Measurements from ENCODE around the gene SIRT7. TPM values are rescaled to one million over a fixed set of nuclear protein-coding genes. Genes with fewer than 3 reads are reported as not detected.

Gene SIRT7
- total and polyA plus RNA-seq, 2 donors (not counting 3 experiments of a cell fraction or from before 2014, with no cell fraction given): 11.6 to 28.8 TPM

DNA sequence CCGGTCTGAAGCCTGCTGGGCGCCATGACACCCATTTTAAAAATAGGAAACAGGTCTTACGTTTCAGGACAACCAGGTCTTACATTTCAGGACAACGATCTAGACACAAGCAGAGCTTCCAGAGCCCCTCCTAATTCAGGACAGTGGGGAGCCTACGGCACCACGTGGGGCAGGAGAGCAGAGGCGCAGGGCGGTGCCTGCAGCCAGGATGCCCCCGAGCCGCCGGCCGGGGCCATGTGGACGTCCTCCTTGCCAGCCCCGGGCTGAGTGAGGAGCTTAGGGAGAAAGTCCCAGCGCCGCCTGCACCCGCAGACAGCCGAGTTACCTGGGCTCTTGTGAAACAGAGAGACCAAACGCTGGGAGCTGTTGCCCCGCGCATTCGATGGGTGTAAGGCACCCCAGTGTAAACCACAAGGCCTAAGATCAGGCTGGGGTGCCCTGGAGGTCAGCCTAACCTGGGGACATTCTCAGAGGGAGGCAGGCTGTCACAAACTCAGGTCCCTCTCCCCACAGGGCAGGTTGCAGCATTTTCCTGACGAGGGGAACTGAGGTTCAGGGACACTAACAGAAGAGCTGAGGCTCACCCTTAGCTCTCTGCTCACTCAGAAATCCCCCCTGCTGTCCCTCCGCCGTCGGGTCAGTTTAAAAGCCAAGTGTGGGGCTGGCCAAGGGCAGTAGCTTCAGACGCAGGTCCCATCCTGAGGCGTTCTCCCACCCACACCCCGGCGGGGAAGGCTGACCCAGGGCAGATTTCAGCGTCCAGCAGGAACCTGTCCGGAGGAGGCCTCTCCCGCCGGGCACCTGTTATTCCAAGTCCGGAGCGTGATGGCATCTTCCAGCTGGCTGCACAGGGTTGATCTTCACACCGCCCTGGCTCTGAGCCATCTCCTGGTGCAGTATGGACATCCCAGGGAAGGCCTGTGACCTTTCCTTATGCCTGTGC, 44.8 kb upstream of the SIRT7 start:
- Histone ChIP-seq H3K9me1 (replicated peaks; ENCODE audit: control insufficient read depth, extremely low read depth, insufficient read depth, low read length) (no peaks in the 10 kb centered on the region), H3K79me2 (ENCODE audit: control insufficient read depth, insufficient read depth, low read length) (no peaks in the 10 kb centered on the region), H3K4me2 (ENCODE audit: insufficient read depth, low read length) (no peak overlapping the region), H3K27me3 (ENCODE audit: control insufficient read depth in 2 of 2, insufficient read depth in 2 of 2, low read length in 2 of 2) (peaks cover 36 to 52% of the 10 kb centered on the region in 2 experiments), H2AFZ (ENCODE audit: low read depth, low read length) (no peak overlapping the region), H3K27ac (ENCODE audit: insufficient read depth, low read depth, low read length) (no peak overlapping the region), H4K20me1 (replicated peaks; ENCODE audit: control insufficient read depth, extremely low read depth, insufficient read depth, low read length) (no peaks in the 10 kb centered on the region), H3K4me1 (ENCODE audit: control insufficient read depth, extremely low read depth, insufficient read depth, low read length) (no peaks in the 10 kb centered on the region), H3K9ac (replicated peaks; ENCODE audit: extremely low read depth, insufficient read depth, low read length) (no peak overlapping the region), H3K9me3 (replicated peaks; ENCODE audit: control insufficient read depth, insufficient read depth, low read length) (no peaks in the 10 kb centered on the region), H3K4me3 (replicated peaks in 1 of 3; ENCODE audit: insufficient read depth in 1 of 3, low read depth in 1 of 3, low read length in 3 of 3) (no peak overlapping the region), H3K36me3 (ENCODE audit: control insufficient read depth in 2 of 2, extremely low read depth in 1 of 2, insufficient read depth in 2 of 2, low read length in 2 of 2) (no peaks in the 10 kb centered on the region)
- no TSS peak for BruUV-seq (replicated peaks)
- dilution Hi-C loops (cut with MboI; ENCODE audit: extremely low pct_ligation_motif_present, low sequenced_read_pairs) (no loop called here), intact Hi-C loops (cut with micrococcal nuclease) (no loop called here)
- TF ChIP-seq GATA2 (IDR thresholded peaks at IDR 0.05; ENCODE audit: insufficient read depth, insufficient read length, low read depth, low read length): no peak
- no peak for DNase-seq (ENCODE audit: low read depth, low spot score)
- ChIA-PET CTCF (interaction anchor here (1.0 to 1.1 kb wide), 2 partner anchors 9 to 58 kb away, joined by 3 to 10 read pairs; no protein-coding TSS in a partner anchor), POLR2A (no interaction called here)
- FAIRE-seq: no peak

DNA sequence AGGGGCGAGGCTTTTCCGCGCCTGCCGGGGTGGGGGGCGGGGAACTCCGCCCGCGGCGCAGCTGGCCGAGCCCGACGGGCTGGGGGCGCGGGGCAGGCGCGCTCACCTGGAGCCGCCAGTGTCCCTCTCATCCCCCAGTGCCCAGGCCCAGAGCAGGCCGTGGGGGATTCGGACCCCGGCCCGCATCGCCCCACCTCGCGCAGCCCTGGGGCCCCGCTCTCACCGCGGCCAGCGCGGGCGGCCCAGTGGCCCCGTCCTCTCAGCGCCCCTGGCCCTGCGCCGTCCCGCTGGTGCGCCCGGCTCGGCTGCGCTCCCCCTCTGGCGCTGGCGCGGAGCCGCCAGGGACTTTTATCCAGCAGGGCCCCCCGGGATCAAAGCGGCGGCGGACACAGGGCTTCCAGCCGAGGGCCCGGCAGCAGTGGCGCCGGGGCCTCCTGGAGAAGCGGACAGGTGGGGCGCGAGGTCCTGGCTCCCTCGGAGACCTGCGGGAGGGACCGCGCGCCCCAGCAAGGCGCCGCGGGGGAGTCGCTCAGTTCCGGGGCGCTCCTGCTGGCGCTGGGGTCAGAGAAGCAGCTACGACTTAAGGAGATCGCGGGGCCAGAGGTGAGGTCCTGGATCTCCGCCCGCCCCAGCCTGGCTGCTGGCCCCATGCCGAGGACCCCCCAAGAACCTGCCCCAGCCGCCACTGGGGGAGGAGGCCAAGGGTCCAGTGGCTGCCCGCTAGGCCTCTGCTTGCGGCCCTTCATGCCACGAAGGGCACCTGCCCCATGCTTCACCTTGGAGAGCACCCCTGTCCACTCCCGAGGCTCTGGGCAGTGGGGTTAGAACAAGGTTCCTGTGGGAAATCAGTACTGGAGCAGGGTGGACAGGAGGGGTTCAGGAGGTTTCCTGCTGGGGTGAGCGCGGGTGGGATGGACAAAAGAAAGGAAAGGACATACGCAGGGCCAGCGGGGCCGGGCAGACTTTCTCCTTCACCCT, 43.8 kb upstream of the SIRT7 start:
- TF ChIP-seq POLR2A (IDR thresholded peaks at IDR 0.05; ENCODE audit: low read depth, low read length) (no peak), EZH2 (IDR thresholded peaks at IDR 0.05; ENCODE audit: borderline replicate concordance, low read depth, low read length, severe bottlenecking) (peak; percentile 18)
- POLR2A ChIA-PET: no interaction called here
- Histone ChIP-seq H3K27me3 (ENCODE audit: control insufficient read depth in 2 of 2, insufficient read depth in 2 of 2, low read length in 2 of 2) (peaks cover 36 to 50% of the 10 kb centered on the region in 2 experiments), H3K36me3 (ENCODE audit: control insufficient read depth in 2 of 2, extremely low read depth in 1 of 2, insufficient read depth in 2 of 2, low read length in 2 of 2) (no peaks in the 10 kb centered on the region), H3K9me1 (replicated peaks; ENCODE audit: control insufficient read depth, extremely low read depth, insufficient read depth, low read length) (no peaks in the 10 kb centered on the region), H3K79me2 (ENCODE audit: control insufficient read depth, insufficient read depth, low read length) (no peaks in the 10 kb centered on the region), H3K4me1 (ENCODE audit: control insufficient read depth, extremely low read depth, insufficient read depth, low read length) (no peaks in the 10 kb centered on the region), H3K4me2 (ENCODE audit: insufficient read depth, low read length) (no peak overlapping the region), H2AFZ (ENCODE audit: low read depth, low read length) (no peak overlapping the region), H3K9ac (replicated peaks; ENCODE audit: extremely low read depth, insufficient read depth, low read length) (no peak overlapping the region), H3K9me3 (replicated peaks; ENCODE audit: control insufficient read depth, insufficient read depth, low read length) (no peaks in the 10 kb centered on the region), H3K27ac (ENCODE audit: insufficient read depth, low read depth, low read length) (no peak overlapping the region), H3K4me3 (replicated peaks in 1 of 3; ENCODE audit: insufficient read depth in 1 of 3, low read depth in 1 of 3, low read length in 3 of 3) (no peak overlapping the region), H4K20me1 (replicated peaks; ENCODE audit: control insufficient read depth, extremely low read depth, insufficient read depth, low read length) (no peaks in the 10 kb centered on the region)
- intact Hi-C loops (cut with micrococcal nuclease) (no loop called here), dilution Hi-C loops (cut with MboI; ENCODE audit: extremely low pct_ligation_motif_present, low sequenced_read_pairs) (no loop called here)
- DNase-seq (ENCODE audit: low read depth, low spot score) (no peak), FAIRE-seq (no peak)
- BruUV-seq (replicated peaks): no TSS peak
- CTCF ChIA-PET: interaction anchor here (2.6 kb wide), 1 partner anchor 58 kb away, joined by 345 read pairs; the partner anchor contains the start of genes CENPX and LRRC45
